Smooth muscle cell (in vitro differentiated cells): ENCODE data around the gene HEPHL1. TPM values are rescaled to one million over a fixed set of nuclear protein-coding genes. Genes with fewer than 3 reads are reported as not detected.

Experiments
- DNase-seq: peaks from one replicate; lab custom pipeline; 2025; ENCODE audit not compliant: unreplicated experiment; lab: John Stamatoyannopoulos, UW
- H2AFZ ChIP-seq: fragments of 200-600 bp; sonication (generic); 2 replicates; pipeline ENCODE4 v1.6.0; 2016; ENCODE audit warnings: antibody characterized with exemption, low read depth, mild to moderate bottlenecking
- H3F3A ChIP-seq: fragments of 200-600 bp; sonication (generic); 2 replicates; pipeline ENCODE4 v1.6.0; 2017; ENCODE audit warnings: antibody characterized with exemption, low read depth
- H3K27ac ChIP-seq: fragments of 200-600 bp; sonication (generic); 2 replicates; pipeline ENCODE4 v1.5.1; 2016; ENCODE audit warnings: low read depth, mild to moderate bottlenecking
- H3K27me3 ChIP-seq: fragments of 200-600 bp; sonication (generic); 2 replicates; pipeline ENCODE4 v1.6.1; 2016; ENCODE audit warnings: low read depth, mild to moderate bottlenecking
- H3K36me3 ChIP-seq: fragments of 200-600 bp; sonication (generic); 2 replicates; pipeline ENCODE4 v1.5.1; 2016; ENCODE audit warnings: low read depth
- H3K4me1 ChIP-seq: fragments of 200-600 bp; sonication (generic); 2 replicates; pipeline ENCODE4 v1.5.1; 2016; ENCODE audit warnings: low read depth
- H3K4me2 ChIP-seq: fragments of 200-600 bp; sonication (generic); 2 replicates; pipeline ENCODE4 v1.6.0; 2016; ENCODE audit warnings: mild to moderate bottlenecking
- H3K4me3 ChIP-seq: fragments of 200-600 bp; sonication (generic); 2 replicates; pipeline ENCODE4 v1.5.1; 2016; ENCODE audit warnings: mild to moderate bottlenecking
- H3K79me2 ChIP-seq: fragments of 200-600 bp; sonication (generic); 2 replicates; pipeline ENCODE4 v1.6.0; 2016; ENCODE audit warnings: low read depth, mild to moderate bottlenecking
- H3K9ac ChIP-seq: fragments of 200-600 bp; sonication (generic); 2 replicates; pipeline ENCODE4 v1.6.0; 2016; ENCODE audit warnings: low read depth
- H3K9me3 ChIP-seq: fragments of 200-600 bp; sonication (generic); replicated peaks from 2 replicates; pipeline ENCODE4 v1.5.1; 2016; ENCODE audit warnings: low read depth
- H4K20me1 ChIP-seq: fragments of 200-600 bp; sonication (generic); 2 replicates; pipeline ENCODE4 v1.6.0; 2016; ENCODE audit warnings: low read depth
- WGBS: methylation state at CpG from one replicate; pipeline ENCODE4 v1.1.7; 2016; ENCODE audit warnings: low lambda C conversion rate; 5-methylcytosine and 5-hydroxymethylcytosine counted together
- polyA plus RNA-seq: library from polyadenylated mRNA; unstranded; fragments of >200 nt; fragmentation: Nextera tagmentation; extraction: Ambion mirVana; gene quantifications from 2 replicates; pipeline ENCODE4 v1.2.1, GENCODE V29; 2016
- total RNA-seq: library from RNA; depleted of rRNA; stranded (reverse); fragments of >200 nt; gene quantifications from 2 replicates; pipeline ENCODE4 v1.2.3, GENCODE V29; 2014
- TF ChIP-seq, protein P1 (sequence below): fragments of 200-600 bp; sonication (generic); IDR thresholded peaks from 2 replicates; pipeline ENCODE4 v1.5.1; 2017; ENCODE audit warnings: borderline replicate concordance, mild to moderate bottlenecking, antibody characterized with exemption; ENCODE audit not compliant: insufficient read depth, poor library complexity, severe bottlenecking

The HEPHL1 gene
- total and polyA plus RNA-seq, 2 experiments from 2014 or later, result 0.13 to 0.21 TPM

DNA sequence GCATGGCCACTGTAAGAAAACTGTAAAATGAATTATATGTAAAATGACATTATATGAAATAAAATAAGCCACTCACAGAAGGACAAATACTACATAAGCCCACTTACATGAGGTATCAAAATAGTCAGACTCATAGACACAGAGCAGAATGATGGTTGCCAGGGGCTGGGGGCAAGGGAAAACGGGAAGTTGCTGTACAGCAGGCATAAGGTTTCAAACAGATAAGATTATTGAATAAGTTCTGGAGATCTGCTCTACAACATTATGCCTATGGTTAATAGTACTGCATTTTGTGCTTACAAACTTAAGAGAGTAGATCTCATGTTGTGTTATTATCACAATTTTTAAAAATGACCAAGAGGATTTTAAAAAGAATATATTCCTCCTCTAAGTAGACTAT is 32.7 kb upstream of the HEPHL1 start:
- WGBS, result 92% methylated on average over 1 of the region's 1 CpG
- TF ChIP-seq, protein P1, sequence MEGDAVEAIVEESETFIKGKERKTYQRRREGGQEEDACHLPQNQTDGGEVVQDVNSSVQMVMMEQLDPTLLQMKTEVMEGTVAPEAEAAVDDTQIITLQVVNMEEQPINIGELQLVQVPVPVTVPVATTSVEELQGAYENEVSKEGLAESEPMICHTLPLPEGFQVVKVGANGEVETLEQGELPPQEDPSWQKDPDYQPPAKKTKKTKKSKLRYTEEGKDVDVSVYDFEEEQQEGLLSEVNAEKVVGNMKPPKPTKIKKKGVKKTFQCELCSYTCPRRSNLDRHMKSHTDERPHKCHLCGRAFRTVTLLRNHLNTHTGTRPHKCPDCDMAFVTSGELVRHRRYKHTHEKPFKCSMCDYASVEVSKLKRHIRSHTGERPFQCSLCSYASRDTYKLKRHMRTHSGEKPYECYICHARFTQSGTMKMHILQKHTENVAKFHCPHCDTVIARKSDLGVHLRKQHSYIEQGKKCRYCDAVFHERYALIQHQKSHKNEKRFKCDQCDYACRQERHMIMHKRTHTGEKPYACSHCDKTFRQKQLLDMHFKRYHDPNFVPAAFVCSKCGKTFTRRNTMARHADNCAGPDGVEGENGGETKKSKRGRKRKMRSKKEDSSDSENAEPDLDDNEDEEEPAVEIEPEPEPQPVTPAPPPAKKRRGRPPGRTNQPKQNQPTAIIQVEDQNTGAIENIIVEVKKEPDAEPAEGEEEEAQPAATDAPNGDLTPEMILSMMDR, result no peak

DNA sequence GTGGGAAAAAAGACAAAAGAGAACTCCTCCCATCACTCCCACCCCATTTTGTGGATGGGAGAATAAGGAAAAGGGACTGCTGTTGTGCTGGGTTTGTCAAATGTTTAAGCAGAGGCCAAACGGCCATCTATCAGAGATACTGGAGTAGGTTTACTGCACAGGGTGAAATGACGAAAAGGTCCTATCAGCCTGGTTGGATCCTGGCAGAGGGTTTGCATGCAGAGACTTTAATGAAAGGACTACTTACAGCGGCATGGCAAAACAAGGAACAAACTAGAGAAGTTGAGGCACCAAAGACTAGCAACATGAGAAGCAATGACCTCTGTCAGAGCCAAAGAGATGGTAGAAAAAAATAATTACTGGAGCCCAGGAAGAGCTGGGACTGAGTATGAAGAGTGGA is 32.2 kb upstream of the HEPHL1 start:
- no peak overlapping the region for H3K4me3 ChIP-seq
- no peak for DNase-seq
- no peak overlapping the region for H3K9ac ChIP-seq
- no peaks in the 10 kb centered on the region for H3K4me1 ChIP-seq
- TF ChIP-seq, protein P1, result no peak
- H2AFZ ChIP-seq, result no peak overlapping the region
- H3K9me3 ChIP-seq, result peaks cover 4% of the 10 kb centered on the region
- H3K27me3 ChIP-seq, result no peaks in the 10 kb centered on the region
- H3K79me2 ChIP-seq, result no peaks in the 10 kb centered on the region
- H3K36me3 ChIP-seq, result no peaks in the 10 kb centered on the region
- no peak overlapping the region for H3K27ac ChIP-seq
- H3K4me2 ChIP-seq, result no peak overlapping the region
- no peaks in the 10 kb centered on the region for H4K20me1 ChIP-seq
- H3F3A ChIP-seq, result no peaks in the 10 kb centered on the region
- 87% methylated on average over 3 of the region's 3 CpGs for WGBS

More for the DNA sequence above, 32.7 kb upstream of the HEPHL1 start:
- H3K4me2 ChIP-seq, result no peak overlapping the region
- no peak overlapping the region for H3K9ac ChIP-seq
- H3K9me3 ChIP-seq, result peaks cover 4% of the 10 kb centered on the region
- H4K20me1 ChIP-seq, result no peaks in the 10 kb centered on the region
- no peak overlapping the region for H3K27ac ChIP-seq
- no peaks in the 10 kb centered on the region for H3K27me3 ChIP-seq
- H3K36me3 ChIP-seq, result no peaks in the 10 kb centered on the region
- H3K4me3 ChIP-seq, result no peak overlapping the region
- H3K79me2 ChIP-seq, result no peaks in the 10 kb centered on the region
- no peaks in the 10 kb centered on the region for H3F3A ChIP-seq
- no peak overlapping the region for H2AFZ ChIP-seq
- no peaks in the 10 kb centered on the region for H3K4me1 ChIP-seq
- no peak for DNase-seq

DNA sequence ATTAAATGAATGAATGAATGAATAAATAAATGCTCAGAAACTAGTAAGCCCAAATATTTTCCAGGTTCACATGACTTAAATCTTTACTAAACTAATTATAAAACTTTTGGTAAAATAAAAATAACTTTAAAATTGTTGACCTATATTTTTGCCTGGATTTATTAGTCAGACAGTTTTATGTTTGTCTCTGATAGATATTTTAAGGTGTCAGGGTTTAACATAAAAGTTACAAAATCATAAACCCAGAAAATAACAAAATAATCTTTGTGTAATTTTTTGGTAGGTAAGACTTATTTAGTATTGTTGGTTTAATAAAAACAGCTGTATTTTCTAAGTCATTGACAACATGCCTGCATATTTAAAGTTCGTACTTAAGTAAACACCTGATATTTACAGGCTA is 27.4 kb upstream of the HEPHL1 start:
- Histone ChIP-seq H3K79me2 (no peaks in the 10 kb centered on the region), H3F3A (no peaks in the 10 kb centered on the region), H3K9me3 (peaks cover 4% of the 10 kb centered on the region), H3K27me3 (no peaks in the 10 kb centered on the region), H2AFZ (no peak overlapping the region), H3K36me3 (no peaks in the 10 kb centered on the region), H3K4me2 (no peak overlapping the region), H3K27ac (no peak overlapping the region), H3K4me3 (no peak overlapping the region), H4K20me1 (no peaks in the 10 kb centered on the region), H3K4me1 (no peaks in the 10 kb centered on the region), H3K9ac (no peak overlapping the region)
- WGBS, result 89% methylated on average over 1 of the region's 1 CpG
- TF ChIP-seq, protein P1, result no peak
- DNase-seq, result no peak

GRCh38 chr11:93997741-93998140 is 23.4 kb upstream of the HEPHL1 start:
- WGBS, result 99% methylated on average over 3 of the region's 3 CpGs

More at GRCh38 chr11:93997741-93998140, 23.4 kb upstream of the HEPHL1 start:
- Histone ChIP-seq H3K4me1 (no peaks in the 10 kb centered on the region), H3F3A (no peaks in the 10 kb centered on the region), H3K9me3 (peaks cover 4% of the 10 kb centered on the region), H3K36me3 (no peaks in the 10 kb centered on the region), H3K4me3 (no peak overlapping the region), H2AFZ (no peak overlapping the region), H3K27me3 (no peaks in the 10 kb centered on the region), H3K79me2 (no peaks in the 10 kb centered on the region), H3K4me2 (no peak overlapping the region), H3K27ac (no peak overlapping the region), H3K9ac (no peak overlapping the region), H4K20me1 (no peaks in the 10 kb centered on the region)
- DNase-seq, result no peak
- TF ChIP-seq, protein P1, result no peak
